GM19467 (cell line): ENCODE measurements around the gene RABEPK.
A peak's percentile ranks its signal among the peaks of the same experiment; 100 is the strongest.
"Not testable (repeated sequence)": the region's sequence is repeated elsewhere in the genome, so short reads cannot be mapped to it uniquely, and the experiment has no call there.

Source experiments
- ATAC-seq: cut with Tn5 transposase; IDR thresholded peaks from one replicate; pipeline ENCODE4 v1.9.1; 2021; ENCODE audit warnings: mild to moderate bottlenecking, moderate library complexity; ENCODE audit not compliant: unreplicated experiment

Gene RABEPK

GRCh38 chr9:125200216-125201047 is at the start of gene RABEPK:
Gene RABEPK (plus strand): TSS chr9:125200542. CDS start chr9:125203014, 2,472 bp downstream.
- ATAC-seq, result peak; percentile 91

DNA sequence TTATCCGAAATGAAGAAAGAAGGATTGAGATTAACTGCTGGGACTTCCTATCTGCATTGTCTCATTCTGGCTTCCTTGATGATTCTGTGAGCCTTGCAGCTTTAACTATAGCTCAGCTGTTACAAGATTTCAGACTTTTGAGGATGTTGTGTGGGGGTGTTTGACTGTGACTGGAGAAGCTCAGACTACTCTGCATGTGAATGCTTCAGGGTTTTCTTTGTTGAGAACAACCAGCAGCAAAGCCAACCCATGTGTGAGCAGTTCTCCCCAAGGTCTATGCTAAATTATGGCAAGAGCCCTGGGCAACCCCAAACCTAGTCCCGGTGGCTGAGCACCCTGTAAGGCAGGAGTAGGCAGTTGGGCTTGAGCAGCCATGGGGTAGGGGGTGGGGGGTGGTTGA is 48.6 kb upstream of the RABEPK start:
- no peak for ATAC-seq

GRCh38 chr9:125153712-125154367 is 46.5 kb upstream of the RABEPK start:
- ATAC-seq, result no peak

DNA sequence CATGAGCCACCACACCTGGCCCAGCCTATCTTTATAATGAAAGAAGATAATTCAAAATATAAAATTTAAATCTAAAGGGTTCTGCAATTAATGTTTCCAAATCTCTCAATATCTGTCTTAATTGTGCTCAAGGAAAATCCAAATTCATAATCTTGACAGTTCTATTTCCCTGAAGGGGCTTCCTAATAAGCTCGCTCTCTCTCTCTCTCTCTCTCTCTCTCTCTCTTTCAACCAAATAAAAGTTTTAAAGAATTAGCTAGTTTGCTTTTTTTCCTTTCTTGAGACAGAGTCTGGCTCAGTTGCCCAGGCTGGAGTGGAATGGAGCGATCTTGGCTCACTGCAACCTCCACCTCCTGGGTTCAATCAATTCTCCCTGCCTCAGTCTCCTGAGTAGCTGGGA is 43.8 kb upstream of the RABEPK start:
- no peak for ATAC-seq

DNA sequence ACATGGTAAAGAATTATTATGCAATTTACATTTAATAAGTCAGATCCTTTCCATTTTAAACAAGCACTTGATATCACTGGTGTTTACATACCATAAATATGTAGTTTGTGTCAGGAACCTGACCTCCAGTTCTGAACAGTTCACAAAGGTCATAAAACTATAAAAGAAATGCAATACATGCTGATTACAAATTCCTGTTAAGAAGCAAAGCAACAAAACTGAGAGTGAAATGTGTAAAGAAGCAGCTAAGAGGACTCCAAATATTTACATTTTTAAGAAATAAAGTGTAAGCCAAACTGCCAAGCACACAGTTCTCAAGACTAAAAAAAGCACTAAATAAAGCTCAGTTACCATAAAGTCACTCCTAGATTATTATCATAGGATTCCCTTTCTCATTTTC is 39.6 kb upstream of the RABEPK start:
- no peak for ATAC-seq

GRCh38 chr9:125161284-125161918 is 38.9 kb upstream of the RABEPK start:
- ATAC-seq, result no peak

DNA sequence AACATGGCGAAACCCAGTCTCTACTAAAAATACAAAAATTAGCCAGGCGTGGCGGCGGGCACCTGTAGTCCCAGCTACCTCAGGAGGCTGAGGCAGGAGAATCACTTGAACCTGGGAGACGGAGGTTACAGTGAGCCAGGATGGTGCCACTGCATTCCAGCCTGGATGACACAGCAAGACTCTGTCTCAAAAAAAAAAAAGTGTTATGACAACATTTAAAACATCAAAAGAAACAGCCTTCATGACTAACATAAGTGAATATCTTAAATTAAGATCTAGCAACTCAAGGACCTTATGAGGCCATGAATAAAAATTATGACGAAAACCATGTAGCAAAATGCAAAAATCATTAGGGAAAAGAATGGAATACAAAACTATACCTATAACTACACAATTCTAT is 37.5 kb upstream of the RABEPK start:
- ATAC-seq, result not testable (repeated sequence)

GRCh38 chr9:125166762-125167161 is 33.6 kb upstream of the RABEPK start:
- no peak for ATAC-seq

DNA sequence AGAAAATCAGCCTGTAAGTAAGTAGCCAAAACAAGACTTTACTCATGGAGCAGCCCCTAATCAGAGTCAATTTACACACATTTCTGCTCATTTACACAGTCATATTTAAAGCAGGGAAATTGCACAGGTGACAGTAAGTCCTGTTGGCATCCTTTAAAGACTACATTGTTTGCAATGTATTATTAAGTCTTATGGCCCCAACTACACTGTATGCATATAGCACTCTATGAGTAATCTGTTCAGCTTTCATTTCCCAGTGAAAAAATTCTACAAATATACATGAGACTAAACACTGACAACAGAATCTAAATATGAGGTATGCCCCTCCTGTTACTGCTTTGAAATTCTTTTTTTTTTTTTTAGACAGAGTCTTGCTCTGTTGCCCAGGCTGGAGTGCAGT is 30.4 kb upstream of the RABEPK start:
- ATAC-seq, result no peak

DNA sequence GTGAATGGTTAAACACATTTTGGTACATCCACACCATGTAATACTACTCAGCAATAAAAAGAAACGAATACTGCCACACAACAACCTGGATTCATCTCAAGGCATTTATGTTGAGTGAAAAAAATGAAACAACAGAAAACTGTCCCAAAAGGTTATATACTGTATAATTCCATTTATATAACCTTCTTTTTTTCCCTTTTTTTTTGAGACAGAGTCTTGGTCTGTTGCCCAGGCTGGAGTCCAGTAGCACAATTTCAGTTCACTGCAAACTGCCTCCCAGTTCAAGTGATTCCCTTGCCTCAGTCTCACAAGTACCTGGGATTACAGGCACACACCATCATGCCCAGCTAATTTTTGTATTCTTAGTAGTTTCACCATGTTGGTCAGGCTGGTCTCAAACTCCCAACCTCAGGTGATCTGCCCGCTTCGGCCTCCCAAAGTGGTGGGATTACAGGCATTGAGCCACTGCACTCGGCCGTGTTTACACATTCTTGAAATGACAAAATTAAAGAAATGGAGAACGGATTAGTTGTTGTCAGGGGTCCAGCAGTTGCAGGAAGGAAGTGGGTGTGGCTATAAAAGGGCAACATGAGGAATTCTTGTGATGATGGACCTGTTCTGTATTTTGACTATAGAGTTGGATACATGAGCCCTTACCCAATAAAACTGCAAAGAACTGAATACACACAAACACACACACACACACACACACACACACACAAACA is 28.1 kb upstream of the RABEPK start:
- ATAC-seq, result no peak

- no peak for ATAC-seq
These were observed 23.7 kb upstream of the RABEPK start for GRCh38 chr9:125176636-125177035.

- no peak for ATAC-seq
These were observed 22.5 kb upstream of the RABEPK start for GRCh38 chr9:125177888-125178287.

DNA sequence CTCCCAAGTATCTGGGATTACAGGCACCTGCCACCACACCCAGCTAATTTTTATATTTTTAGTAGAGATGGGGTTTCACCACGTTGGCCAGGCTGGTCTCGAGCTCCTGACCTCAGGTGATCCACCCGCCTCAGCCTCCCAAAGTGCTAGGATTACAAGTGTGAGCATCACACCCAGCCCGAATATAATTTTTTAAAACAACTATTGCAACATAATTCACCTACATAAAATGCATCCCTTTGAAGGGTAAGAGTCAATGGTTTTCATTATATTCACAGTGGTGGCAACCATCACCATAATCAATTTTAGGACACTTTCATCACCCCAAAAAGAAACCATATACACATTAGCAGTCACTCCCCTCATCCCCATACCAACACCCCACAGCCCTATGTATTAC is 20.6 kb upstream of the RABEPK start:
- not testable (repeated sequence) for ATAC-seq

DNA sequence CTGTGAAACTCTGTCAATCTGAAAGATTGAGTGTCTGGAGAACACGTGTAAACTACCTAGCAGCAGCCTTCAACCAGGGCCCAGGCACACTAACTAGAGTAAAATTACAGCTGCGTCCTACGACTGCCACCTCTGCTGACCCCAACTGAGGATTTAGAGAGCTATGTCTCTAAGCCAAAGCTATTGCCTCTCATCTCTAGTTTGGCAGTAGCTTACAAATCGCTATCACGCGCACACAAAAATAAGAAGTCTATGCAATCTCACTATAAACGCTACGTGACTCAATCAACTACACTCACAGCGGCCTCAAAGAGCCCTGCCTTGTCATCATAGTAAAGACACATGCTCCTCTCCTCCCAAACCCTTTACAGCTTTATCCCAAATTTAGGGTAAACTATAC is 19.5 kb upstream of the RABEPK start:
- ATAC-seq, result no peak

DNA sequence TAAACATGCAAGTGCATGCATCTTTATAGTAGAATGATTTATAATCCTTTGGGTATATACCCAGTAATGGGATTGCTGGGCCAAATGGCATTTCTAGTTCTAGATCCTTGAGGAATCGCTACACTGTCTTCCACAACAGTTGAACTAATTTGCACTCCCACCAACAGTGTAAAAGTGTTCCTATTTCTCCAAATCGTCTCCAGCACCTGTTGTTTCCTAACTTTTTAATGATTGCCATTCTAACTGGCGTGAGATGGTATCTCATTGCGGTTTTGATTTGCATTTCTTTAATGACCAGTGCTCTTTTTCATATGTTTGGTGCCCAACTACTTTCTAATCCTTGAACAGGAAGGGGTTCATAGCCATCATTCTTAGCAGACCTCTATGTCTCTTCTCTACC is 18.6 kb upstream of the RABEPK start:
- ATAC-seq, result not testable (repeated sequence)

- no peak for ATAC-seq
These were observed 17.3 kb upstream of the RABEPK start for GRCh38 chr9:125183054-125183453.

GRCh38 chr9:125183561-125183960 is 16.8 kb upstream of the RABEPK start:
- no peak for ATAC-seq

DNA sequence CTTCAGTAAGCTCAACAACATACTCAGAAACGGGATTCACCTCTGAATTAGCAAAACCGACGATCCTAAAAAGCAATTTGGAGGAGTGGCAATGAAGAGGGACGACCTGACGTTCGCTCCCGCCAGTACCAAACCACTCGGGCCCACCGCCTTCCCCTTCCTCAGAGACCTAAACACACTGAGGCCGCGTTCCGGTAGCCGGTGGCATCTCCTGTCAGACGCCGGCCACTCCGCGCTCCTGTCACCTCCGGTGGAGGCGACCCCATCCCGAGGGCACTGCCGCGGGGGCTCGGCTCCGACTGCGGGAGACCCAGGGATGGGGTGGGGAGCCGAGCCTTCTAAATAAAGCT is 11.4 kb upstream of the RABEPK start:
- ATAC-seq, result peak; percentile 9

GRCh38 chr9:125189361-125190289 is 10.7 kb upstream of the RABEPK start, which contains the start of gene PPP6C:
Gene PPP6C (minus strand): TSS chr9:125189803. CDS start chr9:125189718, 85 bp downstream.
- ATAC-seq, result peak; percentile 97

DNA sequence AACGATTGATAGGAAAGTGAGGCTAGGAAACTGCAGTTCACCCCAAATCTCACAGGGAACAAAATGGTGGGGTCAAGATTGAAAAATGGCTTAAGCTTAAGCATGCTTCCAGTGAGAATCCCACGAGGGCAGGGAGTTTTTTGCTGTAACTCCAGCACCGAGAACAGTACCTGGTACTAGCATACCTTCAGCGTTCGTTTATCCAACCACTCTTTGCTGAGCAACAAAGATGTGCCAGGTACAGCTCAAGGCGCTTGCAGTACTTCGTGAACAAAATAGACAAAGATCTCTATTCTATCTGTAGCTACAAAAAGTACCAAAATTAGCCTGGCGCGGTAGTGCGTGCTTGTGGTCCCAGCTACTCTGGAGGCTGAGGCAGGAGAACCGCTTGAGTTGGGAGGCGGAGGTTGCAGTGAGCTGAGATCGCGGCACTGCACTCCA is 10.0 kb upstream of the RABEPK start:
- ATAC-seq, result no peak
